ENCODE data around the gene PTGFRN.
"Not testable (repeated sequence)": the region's sequence is repeated elsewhere in the genome, so short reads cannot be mapped to it uniquely, and the experiment has no call there.

PTGFRN gene

DNA sequence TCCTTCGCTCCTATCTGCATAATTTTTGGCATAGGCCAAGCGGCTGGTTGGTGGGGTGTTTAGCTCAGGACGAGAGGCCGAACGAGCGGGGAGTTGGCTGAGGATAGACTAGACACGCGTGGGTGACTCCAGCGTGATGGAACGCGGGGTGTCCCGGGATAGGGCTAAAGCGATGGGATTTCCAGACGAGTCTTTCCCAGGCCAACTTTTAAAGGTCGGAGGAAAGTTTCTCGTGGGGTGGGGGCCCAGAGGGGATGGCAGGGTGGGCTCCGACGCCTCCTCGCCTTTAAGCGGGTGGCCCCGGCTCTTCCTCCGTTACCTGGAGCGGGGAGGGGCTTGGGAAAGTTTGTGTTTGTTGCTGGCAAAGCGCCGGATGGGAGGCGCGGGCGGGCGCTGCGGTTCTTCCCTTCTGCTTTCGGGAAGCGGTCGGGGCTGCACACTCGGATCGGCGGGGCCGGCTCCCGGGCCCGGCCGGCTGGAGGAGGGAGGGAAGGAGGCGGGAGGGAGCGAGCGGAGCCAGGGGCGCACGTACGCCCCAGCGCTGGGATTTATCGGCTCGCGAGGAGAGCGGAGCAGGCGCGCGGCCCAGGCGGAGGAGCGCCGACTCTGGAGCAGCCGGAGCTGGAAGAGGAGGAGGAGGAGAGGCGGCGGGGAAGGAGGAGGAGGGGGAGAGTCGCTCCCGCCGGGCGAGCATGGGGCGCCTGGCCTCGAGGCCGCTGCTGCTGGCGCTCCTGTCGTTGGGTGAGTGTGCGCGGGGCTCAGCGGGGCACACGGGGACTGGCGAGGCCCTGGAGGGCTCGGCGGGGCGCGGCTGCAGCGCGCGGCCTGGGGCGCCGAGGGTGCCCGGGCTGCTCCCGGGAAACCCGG, at the start of gene PTGFRN:
Gene PTGFRN (plus strand): TSS at position 405 of the 867 bp plus-strand sequence. CDS start 288 bp downstream, at position 693.
- no peak for DNase-seq

GRCh38 chr1:116860167-116860566, 49.5 kb upstream of the PTGFRN start:
- DNase-seq, result not testable (repeated sequence)

- DNase-seq, result no peak
Measured at GRCh38 chr1:116861137-116861536, 48.6 kb upstream of the PTGFRN start.

- not testable (repeated sequence) for DNase-seq
Measured at GRCh38 chr1:116863031-116863430, 46.7 kb upstream of the PTGFRN start.

DNA sequence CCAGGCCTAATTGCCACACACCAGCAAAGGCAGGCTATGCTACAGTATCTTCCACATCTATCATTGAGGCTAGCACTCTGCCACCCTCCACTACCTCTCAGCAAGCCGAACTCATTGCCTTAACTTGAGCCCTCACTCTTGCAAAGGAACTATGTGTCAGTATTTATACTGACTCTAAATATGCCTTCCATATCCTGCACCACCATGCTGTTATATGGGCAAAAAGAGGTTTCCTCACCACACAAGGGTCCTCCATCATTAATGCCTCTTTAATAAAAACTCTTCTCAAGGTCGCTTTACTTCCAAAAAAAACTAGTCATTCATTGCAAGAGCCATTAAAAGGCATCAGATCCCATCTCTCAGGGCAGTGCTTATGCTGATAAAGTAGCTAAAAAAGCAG, 43.2 kb upstream of the PTGFRN start:
- not testable (repeated sequence) for DNase-seq

- no peak for DNase-seq
Measured at GRCh38 chr1:116868385-116868784, 41.3 kb upstream of the PTGFRN start.

- DNase-seq, result no peak
Measured at GRCh38 chr1:116869611-116870010, 40.1 kb upstream of the PTGFRN start.

- no peak for DNase-seq
Measured at GRCh38 chr1:116870300-116870699, 39.4 kb upstream of the PTGFRN start.

DNA sequence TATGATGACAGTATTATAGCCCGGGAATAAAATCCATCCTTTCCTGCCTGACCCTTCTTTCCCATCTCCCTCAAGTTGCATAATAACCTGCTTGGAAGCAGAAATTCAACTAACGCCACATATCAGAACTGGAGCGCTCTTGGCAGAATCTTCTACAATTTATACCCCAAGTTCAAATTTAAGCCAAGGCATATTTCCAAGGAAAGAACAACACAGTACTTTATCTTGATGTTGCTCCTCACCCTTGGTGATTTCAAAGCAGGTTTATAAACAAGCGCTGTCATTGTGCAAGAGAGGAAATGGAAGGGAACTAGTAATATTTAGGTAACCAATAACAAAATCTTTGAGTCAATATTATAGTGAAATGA, 38.0 kb upstream of the PTGFRN start:
- DNase-seq, result no peak

DNA sequence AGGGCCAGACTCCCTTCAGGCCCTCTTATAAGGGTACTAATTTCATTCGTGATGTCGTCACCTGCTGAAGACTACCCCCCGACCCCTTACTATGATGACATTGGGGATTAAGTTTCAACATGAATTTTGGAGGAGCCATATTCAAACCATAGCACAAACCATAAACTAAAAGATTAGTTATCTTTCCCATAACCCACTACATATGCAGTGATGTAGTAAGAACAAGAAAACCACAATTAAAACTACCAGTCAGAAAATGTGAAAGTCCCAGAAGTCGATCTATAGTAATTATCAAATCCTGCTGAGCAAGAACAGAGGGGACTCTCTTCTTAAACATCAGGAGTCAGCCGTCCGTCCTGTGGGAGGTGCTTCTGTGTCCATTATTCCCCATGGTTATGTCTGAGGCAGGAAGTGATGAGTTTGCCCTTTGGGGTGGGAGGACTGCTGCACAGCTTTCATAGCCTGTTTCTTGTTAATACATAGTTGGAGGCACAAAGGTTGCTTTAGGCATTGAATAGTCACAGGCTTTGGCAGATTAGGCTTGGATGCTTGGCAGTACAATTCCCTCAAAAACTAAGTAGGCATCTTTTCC, 35.9 kb upstream of the PTGFRN start:
- no peak for DNase-seq

- no peak for DNase-seq
Measured at GRCh38 chr1:116874733-116875249, 34.9 kb upstream of the PTGFRN start.

DNA sequence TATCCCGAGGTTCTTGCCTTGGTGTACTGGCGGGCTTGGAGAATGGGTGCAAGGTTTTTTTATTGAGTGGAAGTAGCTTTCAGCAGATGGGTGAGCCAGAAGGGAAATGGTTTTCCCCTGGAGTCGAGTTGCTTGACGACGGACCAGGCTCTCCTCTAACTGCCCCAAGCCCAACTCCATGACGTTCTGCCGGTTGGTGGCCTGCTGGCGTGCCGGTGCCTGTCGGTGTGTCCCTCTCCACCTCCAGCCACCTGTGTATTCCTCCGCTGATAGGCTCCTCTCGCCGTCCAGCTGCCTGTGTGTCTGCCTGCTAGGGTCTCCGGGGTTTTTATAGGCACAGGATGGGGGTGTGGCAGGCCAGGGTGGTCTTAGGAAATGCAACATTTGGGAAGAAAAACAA, 34.3 kb upstream of the PTGFRN start:
- no peak for DNase-seq

GRCh38 chr1:116875946-116876345, 33.8 kb upstream of the PTGFRN start:
- DNase-seq, result not testable (repeated sequence)

GRCh38 chr1:116877141-116877818, 32.4 kb upstream of the PTGFRN start:
- DNase-seq, result no peak

DNA sequence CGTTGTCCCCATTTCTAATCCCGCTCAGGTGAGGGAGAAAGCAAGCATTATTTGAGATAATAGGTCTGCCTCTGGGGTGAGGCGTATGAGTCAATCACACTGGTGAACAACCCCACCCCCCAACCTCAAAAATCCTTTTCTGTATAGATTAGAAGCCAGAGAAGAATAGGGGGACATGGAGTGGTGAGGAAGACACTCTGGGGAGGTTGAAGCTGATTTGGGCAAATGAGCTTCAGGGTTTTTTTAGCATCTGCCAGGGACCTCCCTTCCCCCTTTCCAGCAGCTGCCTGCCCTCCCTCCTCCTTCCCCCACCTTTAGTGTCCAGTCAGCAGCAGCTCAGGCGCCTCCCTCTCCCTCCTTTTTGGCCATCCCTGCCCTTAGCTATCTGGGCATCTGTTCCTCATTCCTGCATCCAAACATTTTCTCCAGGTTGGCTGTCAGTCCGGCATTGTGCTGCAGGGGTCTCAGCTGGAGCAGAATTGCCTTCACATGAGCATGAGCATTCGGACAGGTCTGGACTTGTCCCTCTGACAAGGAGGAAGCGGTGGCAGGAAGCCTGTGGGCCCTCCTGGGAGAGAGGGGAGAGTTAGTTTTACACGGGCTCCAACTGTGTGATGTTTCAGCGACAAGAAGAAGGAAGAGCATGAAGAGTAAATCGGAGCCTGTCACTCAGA, 30.8 kb upstream of the PTGFRN start:
- DNase-seq, result no peak

GRCh38 chr1:116879478-116880133, 30.1 kb upstream of the PTGFRN start:
- no peak for DNase-seq

DNA sequence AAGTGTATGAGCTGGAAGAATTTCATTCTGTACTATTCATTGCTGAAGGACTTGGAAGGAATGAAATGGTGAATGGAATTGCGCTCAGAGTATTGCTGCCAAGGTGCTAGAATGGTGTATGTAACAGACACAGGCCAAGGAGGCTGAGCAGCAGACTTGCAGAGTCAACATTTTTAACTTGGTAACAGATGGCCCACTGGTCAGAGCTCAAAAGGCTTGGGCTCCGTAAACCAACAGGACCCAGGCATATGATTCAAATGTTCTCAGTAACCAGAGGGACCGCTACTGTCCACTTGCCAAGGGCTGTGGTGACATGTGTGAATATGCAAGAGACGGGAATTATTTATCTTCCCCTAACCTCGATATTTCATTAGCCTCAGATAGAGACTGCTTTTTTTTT, 28.8 kb upstream of the PTGFRN start:
- no peak for DNase-seq

DNA sequence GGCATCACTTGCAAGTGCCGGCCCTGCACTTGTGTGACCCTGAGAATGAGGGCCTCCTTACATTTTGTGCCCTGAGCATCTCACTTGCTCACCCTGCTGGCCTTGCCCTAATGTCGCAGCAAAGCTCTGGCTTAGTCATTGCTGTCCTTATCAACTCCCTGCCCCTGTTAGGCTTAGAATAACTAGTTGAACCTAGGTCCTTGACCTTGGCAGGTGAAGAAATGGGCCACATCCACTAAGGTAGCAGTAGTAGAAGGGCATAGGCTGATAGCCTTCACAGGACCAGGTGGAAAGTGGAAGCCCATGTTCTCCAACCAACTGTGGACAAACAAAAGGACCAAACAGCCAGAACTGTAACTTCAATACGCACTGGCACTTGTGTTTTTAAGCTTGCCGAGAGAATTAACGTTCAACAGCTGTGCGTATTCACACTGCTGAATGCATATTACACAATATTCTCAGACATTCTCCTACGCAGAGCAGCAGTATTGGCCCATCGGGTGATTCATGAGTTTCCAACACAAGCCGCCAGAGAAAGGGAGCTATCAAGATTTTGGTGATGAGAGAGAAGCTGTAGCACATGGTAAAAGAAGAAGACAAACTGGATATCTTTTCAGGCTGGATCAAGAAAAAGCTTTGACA, 27.7 kb upstream of the PTGFRN start:
- no peak for DNase-seq

DNA sequence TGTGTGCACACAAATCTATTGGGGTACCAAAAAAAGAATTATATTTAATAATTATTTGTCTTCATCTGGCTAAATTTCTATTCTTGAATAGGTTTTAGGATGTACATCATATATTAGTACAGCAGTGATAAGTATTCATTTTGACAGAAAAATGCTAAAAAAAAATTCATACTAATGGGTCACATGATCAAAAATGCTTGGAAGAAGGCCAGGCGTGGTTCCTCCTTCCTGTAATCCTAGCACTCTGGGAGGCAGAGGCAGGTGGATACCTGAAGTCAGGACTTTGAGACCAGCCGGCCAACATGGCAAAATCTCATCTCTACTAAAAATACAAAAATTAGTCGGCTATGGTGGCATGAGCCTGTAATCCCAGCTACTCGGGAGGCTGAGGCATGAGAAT, 26.9 kb upstream of the PTGFRN start:
- DNase-seq, result no peak

GRCh38 chr1:116886291-116886878, 23.3 kb upstream of the PTGFRN start:
- no peak for DNase-seq

GRCh38 chr1:116887212-116887611, 22.5 kb upstream of the PTGFRN start:
- DNase-seq, result no peak

DNA sequence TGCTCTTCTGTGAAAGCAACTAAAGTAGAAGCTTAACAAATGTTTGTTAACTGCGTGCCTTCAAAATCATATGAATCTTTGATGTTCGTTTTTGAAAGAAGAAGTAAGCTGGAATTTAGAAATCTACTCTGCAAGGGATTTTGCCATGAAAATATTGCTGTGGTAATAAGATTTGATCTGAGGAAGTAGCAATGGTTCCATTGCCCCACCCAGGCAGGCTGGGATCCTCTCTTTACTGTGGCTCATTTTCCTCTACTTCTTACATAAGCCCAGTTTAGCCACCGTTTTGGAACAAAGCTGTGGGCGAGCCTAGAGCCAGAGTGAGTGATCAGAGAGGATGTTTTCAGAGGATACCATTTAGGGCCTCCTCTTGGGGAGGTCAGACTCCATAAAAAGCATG, 20.3 kb upstream of the PTGFRN start:
- DNase-seq, result no peak
